Neural progenitor cell (in vitro differentiated cells): Measurements from ENCODE around the gene SIPA1L3. TPM values are rescaled to one million over a fixed set of nuclear protein-coding genes. Genes with fewer than 3 reads are reported as not detected.

Experiments used
- DNase-seq: peaks from one replicate; pipeline ENCODE4 v3.0.0-alpha.2; 2016; ENCODE audit warnings: low spot score
- H2AFZ ChIP-seq: fragments of 200-600 bp; sonication (generic); replicated peaks from 2 replicates; pipeline ENCODE4 v1.6.1; 2016; ENCODE audit warnings: antibody characterized with exemption
- H3F3A ChIP-seq: fragments of 200-600 bp; sonication (generic); 2 replicates; pipeline ENCODE4 v1.6.1; 2016; ENCODE audit warnings: antibody characterized with exemption, low read depth
- H3K27ac ChIP-seq: fragments of 200-600 bp; sonication (generic); 2 replicates; pipeline ENCODE4 v1.5.1; 2016; ENCODE audit warnings: mild to moderate bottlenecking
- H3K27me3 ChIP-seq: fragments of 200-600 bp; sonication (generic); 2 replicates; pipeline ENCODE4 v1.6.1; 2016; ENCODE audit warnings: mild to moderate bottlenecking, moderate library complexity
- H3K36me3 ChIP-seq: fragments of 200-600 bp; sonication (generic); 2 replicates; pipeline ENCODE4 v1.5.1; 2016
- H3K4me1 ChIP-seq: fragments of 200-600 bp; sonication (generic); 2 replicates; pipeline ENCODE4 v1.6.1; 2016; ENCODE audit warnings: mixed run types
- H3K4me2 ChIP-seq: fragments of 200-600 bp; sonication (generic); 2 replicates; pipeline ENCODE4 v1.6.1; 2016
- H3K4me3 ChIP-seq: fragments of 200-600 bp; sonication (generic); 2 replicates; pipeline ENCODE4 v1.5.1; 2016
- H3K79me2 ChIP-seq: fragments of 200-600 bp; sonication (generic); 2 replicates; pipeline ENCODE4 v1.6.1; 2016; ENCODE audit warnings: low read depth
- H3K9ac ChIP-seq: fragments of 200-600 bp; sonication (generic); 2 replicates; pipeline ENCODE4 v1.6.1; 2016
- H3K9me3 ChIP-seq: fragments of 200-600 bp; sonication (generic); 2 replicates; pipeline ENCODE4 v1.5.1; 2016; ENCODE audit warnings: low read depth
- H4K20me1 ChIP-seq: fragments of 200-600 bp; sonication (generic); 2 replicates; pipeline ENCODE4 v1.6.1; 2016; ENCODE audit warnings: low read depth
- H3K27ac Mint-ChIP-seq: 3 replicates; pipeline ENCODE4 v1.8.0; 2021; ENCODE audit warnings: mixed read lengths
- H3K27me3 Mint-ChIP-seq: 2 replicates; pipeline ENCODE4 v1.8.0; 2022; ENCODE audit warnings: low read depth, mild to moderate bottlenecking, inconsistent platforms, moderate library complexity, mixed read lengths; ENCODE audit not compliant: insufficient read depth
- H3K36me3 Mint-ChIP-seq: 3 replicates; pipeline ENCODE4 v1.8.0; 2021; ENCODE audit warnings: mixed read lengths
- H3K4me1 Mint-ChIP-seq: 3 replicates; pipeline ENCODE4 v1.8.0; 2021; ENCODE audit warnings: mixed read lengths
- H3K4me3 Mint-ChIP-seq: 3 replicates; pipeline ENCODE4 v1.8.0; 2021; ENCODE audit warnings: mild to moderate bottlenecking, moderate library complexity, mixed read lengths
- H3K9me3 Mint-ChIP-seq: 3 replicates; pipeline ENCODE4 v1.8.0; 2020; ENCODE audit warnings: mixed read lengths
- EZH2 ChIP-seq: fragments of 200-600 bp; sonication (generic); IDR thresholded peaks from 2 replicates; pipeline ENCODE4 v1.6.1; 2017; ENCODE audit warnings: antibody characterized with exemption, mild to moderate bottlenecking, moderate library complexity
- EZH2phosphoT487 ChIP-seq: fragments of 200-600 bp; sonication (generic); IDR thresholded peaks from 2 replicates; pipeline ENCODE4 v1.6.1; 2017; ENCODE audit warnings: antibody characterized with exemption
- total RNA-seq: library from RNA; depleted of rRNA; stranded (reverse); fragments of >200 nt; gene quantifications from 2 replicates; pipeline ENCODE4 v1.2.3, GENCODE V29; 2015; ENCODE audit warnings: low replicate concordance
- TF ChIP-seq, protein P1 (sequence below): fragments of 200-600 bp; sonication (generic); IDR thresholded peaks from 2 replicates; pipeline ENCODE4 v1.5.1; 2017; ENCODE audit warnings: antibody characterized with exemption, mild to moderate bottlenecking

Gene SIPA1L3
- total RNA-seq, 1 donor from 2014 or later, result 19.2 TPM

DNA sequence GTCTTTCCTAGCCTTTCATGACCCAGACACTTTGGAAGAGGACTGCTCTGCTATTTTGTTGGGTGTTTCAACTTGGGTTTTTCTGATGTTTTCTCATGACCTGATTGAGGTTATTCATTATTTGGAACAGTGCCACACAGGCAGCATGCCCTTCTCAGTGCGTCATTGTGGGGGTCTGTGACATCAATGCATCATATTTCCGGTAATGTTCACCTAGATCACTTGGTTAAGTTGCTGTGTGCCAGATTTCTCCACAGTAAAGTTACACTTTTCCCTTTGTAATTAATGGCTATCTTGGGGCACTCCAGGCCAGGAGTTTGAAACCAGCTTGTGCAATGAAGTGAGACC is 124.4 kb downstream of the SIPA1L3 start:
- Mint-ChIP-seq H3K27me3 (peaks cover 9% of the 10 kb centered on the region), H3K4me3 (no peak overlapping the region), H3K4me1 (peaks cover 25% of the 10 kb centered on the region), H3K27ac (no peak overlapping the region), H3K9me3 (no peaks in the 10 kb centered on the region), H3K36me3 (peaks cover 10% of the 10 kb centered on the region)
- Histone ChIP-seq H3K36me3 (no peaks in the 10 kb centered on the region), H3K79me2 (peaks cover 12% of the 10 kb centered on the region), H3K27ac (no peak overlapping the region), H3K4me3 (no peak overlapping the region), H3F3A (no peaks in the 10 kb centered on the region), H3K27me3 (no peaks in the 10 kb centered on the region), H3K4me1 (peaks cover 19% of the 10 kb centered on the region), H4K20me1 (peaks cover 40% of the 10 kb centered on the region), H3K9ac (no peak overlapping the region), H2AFZ (no peak overlapping the region), H3K9me3 (no peaks in the 10 kb centered on the region), H3K4me2 (no peak overlapping the region)
- DNase-seq, result no peak
- no peak for TF ChIP-seq EZH2phosphoT487
- TF ChIP-seq, protein P1, sequence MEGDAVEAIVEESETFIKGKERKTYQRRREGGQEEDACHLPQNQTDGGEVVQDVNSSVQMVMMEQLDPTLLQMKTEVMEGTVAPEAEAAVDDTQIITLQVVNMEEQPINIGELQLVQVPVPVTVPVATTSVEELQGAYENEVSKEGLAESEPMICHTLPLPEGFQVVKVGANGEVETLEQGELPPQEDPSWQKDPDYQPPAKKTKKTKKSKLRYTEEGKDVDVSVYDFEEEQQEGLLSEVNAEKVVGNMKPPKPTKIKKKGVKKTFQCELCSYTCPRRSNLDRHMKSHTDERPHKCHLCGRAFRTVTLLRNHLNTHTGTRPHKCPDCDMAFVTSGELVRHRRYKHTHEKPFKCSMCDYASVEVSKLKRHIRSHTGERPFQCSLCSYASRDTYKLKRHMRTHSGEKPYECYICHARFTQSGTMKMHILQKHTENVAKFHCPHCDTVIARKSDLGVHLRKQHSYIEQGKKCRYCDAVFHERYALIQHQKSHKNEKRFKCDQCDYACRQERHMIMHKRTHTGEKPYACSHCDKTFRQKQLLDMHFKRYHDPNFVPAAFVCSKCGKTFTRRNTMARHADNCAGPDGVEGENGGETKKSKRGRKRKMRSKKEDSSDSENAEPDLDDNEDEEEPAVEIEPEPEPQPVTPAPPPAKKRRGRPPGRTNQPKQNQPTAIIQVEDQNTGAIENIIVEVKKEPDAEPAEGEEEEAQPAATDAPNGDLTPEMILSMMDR, result no peak
- no peak for TF ChIP-seq EZH2

DNA sequence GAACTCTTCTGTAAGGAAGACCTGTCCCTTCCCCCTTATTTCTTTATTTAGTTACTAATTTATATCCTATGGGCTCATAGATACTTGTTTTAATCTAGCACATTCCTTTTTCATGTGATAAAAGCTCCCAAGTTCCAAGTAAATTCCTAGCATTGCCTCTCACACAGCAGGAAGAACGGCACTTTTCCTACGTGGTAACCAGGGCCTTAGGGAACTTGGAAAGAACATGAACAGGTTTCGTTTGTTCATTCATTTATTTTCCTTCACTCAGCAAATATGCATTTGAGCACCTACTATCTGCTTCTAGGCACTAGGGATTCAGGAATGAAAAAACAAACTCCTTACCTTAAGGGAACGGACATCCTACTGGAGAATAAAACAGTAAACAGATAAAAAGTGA is 125.1 kb downstream of the SIPA1L3 start:
- Mint-ChIP-seq H3K9me3 (no peaks in the 10 kb centered on the region), H3K27me3 (peaks cover 12% of the 10 kb centered on the region)
- H3K79me2 ChIP-seq, result peaks cover 6% of the 10 kb centered on the region

DNA sequence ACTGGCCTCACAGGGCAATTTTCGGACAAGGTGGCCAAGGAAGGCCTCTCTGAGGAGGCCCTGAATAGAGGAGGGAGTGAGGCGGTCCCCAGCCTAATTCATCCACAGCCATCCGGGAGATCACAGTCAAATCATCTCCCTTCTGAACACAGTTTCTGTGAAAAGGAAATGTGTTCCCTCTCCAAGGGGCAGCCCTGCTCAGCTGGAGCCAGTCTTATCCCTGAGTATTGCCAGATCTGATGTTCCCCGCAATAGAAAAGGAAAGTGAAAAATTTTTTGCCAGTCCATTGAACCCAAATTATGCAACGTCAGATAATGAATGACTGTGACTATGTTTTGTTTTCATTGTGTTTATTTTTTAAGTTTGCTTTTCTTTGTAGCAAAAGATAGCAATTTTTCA is 125.9 kb downstream of the SIPA1L3 start:
- no peaks in the 10 kb centered on the region for H3K9me3 ChIP-seq
- H3K27me3 ChIP-seq, result no peaks in the 10 kb centered on the region
- TF ChIP-seq EZH2phosphoT487 (no peak), EZH2 (no peak)
- TF ChIP-seq, protein P1, result no peak
- Mint-ChIP-seq H3K9me3 (no peaks in the 10 kb centered on the region), H3K36me3 (peaks cover 10% of the 10 kb centered on the region), H3K27ac (no peak overlapping the region), H3K4me3 (no peak overlapping the region), H3K27me3 (peaks cover 12% of the 10 kb centered on the region), H3K4me1 (peaks cover 40% of the 10 kb centered on the region)
- peaks cover 4% of the 10 kb centered on the region for H3F3A ChIP-seq
- no peak overlapping the region for H2AFZ ChIP-seq
- no peak overlapping the region for H3K9ac ChIP-seq
- no peak for DNase-seq
- no peak overlapping the region for H3K4me3 ChIP-seq
- H3K4me2 ChIP-seq, result no peak overlapping the region
- H3K27ac ChIP-seq, result no peak overlapping the region
- H3K79me2 ChIP-seq, result no peaks in the 10 kb centered on the region
- H4K20me1 ChIP-seq, result peaks cover 55% of the 10 kb centered on the region
- no peaks in the 10 kb centered on the region for H3K36me3 ChIP-seq
- peaks cover 31% of the 10 kb centered on the region for H3K4me1 ChIP-seq

More for the DNA sequence above, 125.1 kb downstream of the SIPA1L3 start:
- TF ChIP-seq EZH2, result no peak
- TF ChIP-seq EZH2phosphoT487, result no peak
- TF ChIP-seq, protein P1, result no peak
- no peak overlapping the region for H3K4me2 ChIP-seq
- H3K4me1 ChIP-seq, result peaks cover 23% of the 10 kb centered on the region
- H3K9ac ChIP-seq, result no peak overlapping the region
- H3K36me3 Mint-ChIP-seq, result peaks cover 10% of the 10 kb centered on the region
- no peak overlapping the region for H3K4me3 Mint-ChIP-seq
- H3K27me3 ChIP-seq, result no peaks in the 10 kb centered on the region
- no peak overlapping the region for H3K4me3 ChIP-seq
- no peak overlapping the region for H3K27ac ChIP-seq
- peaks cover 47% of the 10 kb centered on the region for H4K20me1 ChIP-seq
- H3F3A ChIP-seq, result peaks cover 2% of the 10 kb centered on the region
- H3K9me3 ChIP-seq, result no peaks in the 10 kb centered on the region
- H2AFZ ChIP-seq, result no peak overlapping the region
- no peaks in the 10 kb centered on the region for H3K36me3 ChIP-seq
- DNase-seq, result no peak
- no peak overlapping the region for H3K27ac Mint-ChIP-seq
- peaks cover 32% of the 10 kb centered on the region for H3K4me1 Mint-ChIP-seq
